Sigmoid colon (tissue), 7 donors: ENCODE data around the gene PDLIM5. TPM values are rescaled to one million over a fixed set of nuclear protein-coding genes. Genes with fewer than 3 reads are reported as not detected.

Source experiments
- DNase-seq: peaks from one replicate; pipeline ENCODE4 v3.0.0-alpha.2; 2019
- H3K27ac ChIP-seq, 4 donors: fragments of 200-600 bp; sonication (generic); one replicate each; pipeline ENCODE4 v1.5.1; 2016 to 2019; ENCODE audit warnings: mild to moderate bottlenecking in 1 of 4
- H3K27me3 ChIP-seq, 3 donors: fragments of 200-600 bp; sonication (generic); one replicate each; pipeline ENCODE4 v1.5.1; 2019; ENCODE audit warnings: mild to moderate bottlenecking in 1 of 3
- H3K36me3 ChIP-seq, 4 donors: fragments of 200-600 bp; sonication (generic); one replicate each; pipeline ENCODE4 v1.5.1; 2016 to 2019
- H3K4me1 ChIP-seq, 4 donors: fragments of 200-600 bp; sonication (generic); one replicate each; pipeline ENCODE4 v1.5.1; 2017 to 2019
- H3K4me3 ChIP-seq, 4 donors: fragments of 200-600 bp; sonication (generic); one replicate each; pipeline ENCODE4 v1.5.1; 2017 to 2019; ENCODE audit warnings: mild to moderate bottlenecking in 2 of 4, moderate library complexity in 1 of 4
- H3K9me3 ChIP-seq, 4 donors: fragments of 200-600 bp in 3 of 4; sonication (generic) in 3 of 4; one replicate each; pipeline versions ENCODE4 v1.5.1 to v1.6.1; 2013 to 2019
- EP300 ChIP-seq, 4 donors: sonication (generic); formaldehyde crosslinking; IDR thresholded peaks; one replicate each; pipeline ENCODE4 v1.6.1; 2017; ENCODE audit warnings: antibody characterized with exemption in 4 of 4
- POLR2A ChIP-seq, 2 donors: fragments of 450-650 bp; IDR thresholded peaks; one replicate each; pipeline ENCODE4 v1.6.1; 2016; ENCODE audit warnings: antibody characterized with exemption in 2 of 2, mild to moderate bottlenecking in 2 of 2, moderate library complexity in 2 of 2
- POLR2AphosphoS5 ChIP-seq, 4 donors: sonication (generic); formaldehyde crosslinking; IDR thresholded peaks; one replicate each; pipeline ENCODE4 v1.6.1; 2017; ENCODE audit warnings: antibody characterized with exemption in 4 of 4
- WGBS, 2 donors: extraction: QIAGEN DNeasy Blood & Tissue Kit; methylation state at CpG; one replicate each; pipeline ENCODE4 v1.1.7; 2013; 5-methylcytosine and 5-hydroxymethylcytosine counted together
- intact Hi-C: fragments of 100-400 bp; cut with DNase I; formaldehyde crosslinking; loops from one replicate; pipeline ENCODE4 v1.15.1; 2023
- polyA plus RNA-seq, 3 donors: library from polyadenylated mRNA; stranded (reverse); fragments of 200-250 nt; gene quantifications; one replicate each; pipeline ENCODE4 v1.2.3, GENCODE V29; 2013
- total RNA-seq, 4 donors: library from RNA; depleted of rRNA; stranded (reverse); fragments of >200 nt; gene quantifications; one replicate each; pipeline ENCODE4 v1.1.0, GENCODE V29; 2016
- TF ChIP-seq, protein P1 (sequence below), 4 experiments: fragments of 450-650 bp in 3 of 4; fragments of 200-600 bp in 1 of 4; IDR thresholded peaks; one replicate each; pipeline ENCODE4 v1.5.1; 2016 to 2019; ENCODE audit warnings: antibody characterized with exemption in 4 of 4, mild to moderate bottlenecking in 3 of 4, moderate library complexity in 2 of 4
- donor health status: healthy with polysubstance abuse.
- donor health status: Bipolar disorder and iron deficiency.
- donor health status: healthy.

The PDLIM5 gene
- total and polyA plus RNA-seq, 7 donors, result 31.2 to 221 (median 167) TPM

DNA sequence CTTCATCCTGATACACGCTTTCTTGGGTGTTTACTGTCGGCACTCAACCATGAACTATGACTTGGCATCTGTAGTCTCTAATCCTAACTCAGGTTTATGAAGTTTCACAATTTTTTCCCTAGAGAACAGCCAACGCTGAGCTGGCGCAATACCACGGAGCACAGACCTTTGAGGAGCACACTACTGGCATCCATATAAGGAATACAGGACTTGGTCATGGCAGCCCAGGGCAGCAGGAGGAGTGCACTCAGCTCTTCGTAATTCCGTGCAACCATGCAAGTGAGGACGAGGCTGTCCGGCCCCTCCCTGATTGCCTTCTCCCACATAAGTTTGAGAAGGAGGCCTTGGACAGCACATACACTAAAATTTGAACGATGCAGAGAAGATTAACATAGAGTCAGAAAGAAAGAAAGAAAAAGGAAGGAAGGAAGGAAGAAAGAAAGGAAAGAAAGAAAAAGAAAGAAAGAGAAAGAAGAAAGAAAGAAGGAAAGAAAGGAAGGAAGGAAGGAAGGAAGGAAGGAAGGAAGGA is 41.0 kb upstream of the PDLIM5 start:
- peak overlapping the region; percentile 56 to 81 (median 70) for H3K27ac ChIP-seq

DNA sequence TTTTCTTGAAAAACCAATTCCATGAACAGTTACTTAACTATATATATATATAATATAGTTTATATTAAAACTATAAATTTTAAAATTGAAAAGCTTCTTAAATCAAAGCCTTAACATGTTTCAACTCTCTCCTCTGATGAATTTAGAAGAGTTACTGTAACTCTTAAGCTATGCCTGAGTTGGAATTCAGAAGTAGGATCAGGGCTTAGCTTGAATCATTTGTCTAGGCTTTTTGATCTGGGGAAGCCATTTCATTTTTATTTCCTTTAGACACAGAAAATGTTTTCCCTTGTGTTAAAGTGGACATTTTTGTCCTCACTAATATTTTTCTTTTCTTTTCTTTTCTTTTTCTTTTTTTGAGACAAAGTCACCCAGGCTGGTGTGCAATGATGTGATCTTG is 40.4 kb upstream of the PDLIM5 start:
- Histone ChIP-seq H3K36me3 (no peaks in the 10 kb centered on the region), H3K27me3 (no peaks in the 10 kb centered on the region), H3K27ac (peak overlapping the region; percentile 56 to 81 (median 70)), H3K4me1 (peaks cover 0 to 58% (median 38%) of the 10 kb centered on the region in 4 donors), H3K9me3 (no peaks in the 10 kb centered on the region), H3K4me3 (no peak overlapping the region)
- no peak for DNase-seq
- no peak for TF ChIP-seq EP300 (IDR thresholded peaks at IDR 0.05)
- TF ChIP-seq, protein P1, sequence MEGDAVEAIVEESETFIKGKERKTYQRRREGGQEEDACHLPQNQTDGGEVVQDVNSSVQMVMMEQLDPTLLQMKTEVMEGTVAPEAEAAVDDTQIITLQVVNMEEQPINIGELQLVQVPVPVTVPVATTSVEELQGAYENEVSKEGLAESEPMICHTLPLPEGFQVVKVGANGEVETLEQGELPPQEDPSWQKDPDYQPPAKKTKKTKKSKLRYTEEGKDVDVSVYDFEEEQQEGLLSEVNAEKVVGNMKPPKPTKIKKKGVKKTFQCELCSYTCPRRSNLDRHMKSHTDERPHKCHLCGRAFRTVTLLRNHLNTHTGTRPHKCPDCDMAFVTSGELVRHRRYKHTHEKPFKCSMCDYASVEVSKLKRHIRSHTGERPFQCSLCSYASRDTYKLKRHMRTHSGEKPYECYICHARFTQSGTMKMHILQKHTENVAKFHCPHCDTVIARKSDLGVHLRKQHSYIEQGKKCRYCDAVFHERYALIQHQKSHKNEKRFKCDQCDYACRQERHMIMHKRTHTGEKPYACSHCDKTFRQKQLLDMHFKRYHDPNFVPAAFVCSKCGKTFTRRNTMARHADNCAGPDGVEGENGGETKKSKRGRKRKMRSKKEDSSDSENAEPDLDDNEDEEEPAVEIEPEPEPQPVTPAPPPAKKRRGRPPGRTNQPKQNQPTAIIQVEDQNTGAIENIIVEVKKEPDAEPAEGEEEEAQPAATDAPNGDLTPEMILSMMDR (IDR thresholded peaks at IDR 0.05), result no peak
- intact Hi-C loops, result loop anchor here (10.0 kb wide), 1 partner anchor 94 kb away; no protein-coding TSS in a partner anchor

More for the DNA sequence above, 41.0 kb upstream of the PDLIM5 start:
- Histone ChIP-seq H3K9me3 (no peaks in the 10 kb centered on the region), H3K4me1 (peaks cover 0 to 58% (median 38%) of the 10 kb centered on the region in 4 donors), H3K36me3 (no peaks in the 10 kb centered on the region), H3K4me3 (no peak overlapping the region), H3K27me3 (no peaks in the 10 kb centered on the region)
- whole genome bisulfite sequencing, 2 donors, result 90 to 94% methylated on average over 10 of the region's 10 CpGs
- TF ChIP-seq EP300 (IDR thresholded peaks at IDR 0.05), result peak in 1 of 4 donors; percentile 43
- TF ChIP-seq, protein P1 (IDR thresholded peaks at IDR 0.05), result no peak
- TF ChIP-seq POLR2AphosphoS5 (IDR thresholded peaks at IDR 0.05), result peak; percentile 51 to 67 (median 60)
- DNase-seq, result peak; percentile 91
- intact Hi-C loops, result loop anchor here (10.0 kb wide), 1 partner anchor 94 kb away; no protein-coding TSS in a partner anchor

DNA sequence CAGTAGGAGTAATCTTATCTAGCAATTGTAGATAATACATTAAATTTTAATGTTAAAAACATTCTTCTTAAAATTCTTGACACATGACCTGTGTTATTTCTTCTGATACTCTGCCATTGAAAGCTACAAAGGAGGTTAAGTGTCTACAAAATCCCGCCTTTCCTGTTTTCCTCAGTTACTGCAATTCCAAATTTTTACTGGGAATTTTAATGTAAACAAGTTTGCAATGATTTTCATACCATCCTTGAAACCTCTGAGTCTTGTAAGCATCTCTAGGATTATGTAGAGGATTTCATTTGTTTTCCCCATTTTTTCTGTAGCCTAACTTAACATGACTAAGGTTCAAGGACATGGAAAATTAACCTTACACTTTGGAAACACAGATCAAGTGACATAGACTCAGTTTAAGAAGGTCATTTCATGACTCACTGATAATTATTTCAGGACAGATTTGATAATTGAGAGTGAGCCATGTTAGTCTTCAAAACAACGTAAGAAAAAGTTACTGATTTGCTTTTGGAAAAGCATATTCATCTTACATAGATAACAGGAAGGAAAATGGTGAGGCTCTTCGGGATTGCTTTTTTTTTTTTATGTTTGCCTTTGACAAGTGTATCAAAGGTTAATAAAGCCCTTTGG is 39.6 kb upstream of the PDLIM5 start:
- Histone ChIP-seq H3K27ac (peak overlapping the region; percentile 56 to 81 (median 70)), H3K9me3 (no peaks in the 10 kb centered on the region), H3K4me1 (peaks cover 0 to 55% (median 38%) of the 10 kb centered on the region in 4 donors), H3K36me3 (no peaks in the 10 kb centered on the region), H3K27me3 (no peaks in the 10 kb centered on the region), H3K4me3 (peak overlapping the region in 2 of 4 donors; percentile 9 to 17)
- no peak for TF ChIP-seq POLR2A (IDR thresholded peaks at IDR 0.05)
- WGBS, 2 donors, result 33 to 56% methylated on average over 3 of the region's 3 CpGs
- intact Hi-C loops, result loop anchor here (2.0 to 10.0 kb wide), 2 partner anchors 39 to 93 kb away; partner anchors contain the start of gene PDLIM5
- no peak for DNase-seq

DNA sequence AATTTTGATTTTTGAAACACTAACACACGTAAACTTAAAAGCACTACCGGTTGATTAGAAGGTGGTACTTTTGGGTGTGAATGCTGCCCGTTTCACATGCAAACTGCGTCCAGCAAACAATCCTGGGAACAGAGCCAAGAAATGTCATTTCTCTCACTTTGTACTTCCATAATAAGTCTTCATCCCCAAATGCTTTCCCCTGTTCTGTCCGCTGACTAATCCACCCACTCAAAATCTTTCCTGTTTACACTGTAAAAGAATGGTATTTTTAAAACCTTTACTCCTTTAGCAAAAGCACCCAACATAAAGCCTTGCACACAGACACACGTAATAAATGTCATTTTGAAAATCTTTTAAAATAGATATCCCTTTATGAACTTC is 39.1 kb upstream of the PDLIM5 start:
- no peaks in the 10 kb centered on the region for H3K36me3 ChIP-seq
- peaks cover 0 to 51% (median 36%) of the 10 kb centered on the region in 4 donors for H3K4me1 ChIP-seq
- no peak for TF ChIP-seq EP300 (IDR thresholded peaks at IDR 0.05)
- TF ChIP-seq, protein P1 (IDR thresholded peaks at IDR 0.05), result no peak
- TF ChIP-seq POLR2AphosphoS5 (IDR thresholded peaks at IDR 0.05), result no peak
- TF ChIP-seq POLR2A (IDR thresholded peaks at IDR 0.05), result no peak
- DNase-seq, result no peak
- H3K4me3 ChIP-seq, result peak overlapping the region in 2 of 4 donors; percentile 9 to 17
- peak overlapping the region; percentile 56 to 81 (median 70) for H3K27ac ChIP-seq
- 10 to 29% methylated on average over 6 of the region's 6 CpGs for WGBS, 2 donors
- intact Hi-C loops, result loop anchor here (2.0 to 10.0 kb wide), 2 partner anchors 38 to 92 kb away; partner anchors contain the start of gene PDLIM5
- H3K27me3 ChIP-seq, result no peaks in the 10 kb centered on the region
- H3K9me3 ChIP-seq, result no peaks in the 10 kb centered on the region

DNA sequence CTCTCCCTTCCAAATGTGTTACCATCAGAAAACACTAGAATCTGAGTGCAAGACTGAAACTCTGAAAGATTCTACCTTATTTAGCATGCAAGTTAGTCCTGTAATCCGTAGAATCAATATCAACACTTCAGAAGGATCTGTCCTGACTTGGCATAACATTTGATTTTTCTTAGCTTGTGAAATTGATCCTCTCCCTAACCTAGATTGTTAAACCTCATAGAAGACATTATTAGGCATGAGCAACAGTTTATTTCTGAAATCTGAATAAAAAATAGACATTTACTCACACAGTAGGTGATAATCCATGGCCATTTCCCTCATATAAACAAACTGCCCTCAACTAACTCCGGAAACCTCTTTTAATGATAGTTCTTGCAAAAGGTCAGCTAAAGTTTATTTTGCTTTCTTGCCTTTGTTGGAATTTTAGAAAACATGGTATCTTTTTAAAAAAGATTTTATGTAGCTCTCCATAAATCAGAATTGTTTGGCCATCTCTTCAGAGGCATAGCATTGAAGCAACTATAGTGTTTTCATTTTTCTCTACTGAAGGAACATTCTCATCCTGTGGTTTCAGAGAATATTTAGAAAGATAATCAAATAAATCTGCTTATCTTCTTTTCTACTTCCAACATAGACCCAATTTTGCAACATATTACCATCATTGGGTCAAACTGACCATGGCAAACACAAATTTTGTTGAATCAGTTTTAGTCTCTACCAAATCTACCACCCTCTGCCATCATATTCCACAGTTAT is 38.5 kb upstream of the PDLIM5 start:
- H3K27me3 ChIP-seq, result no peaks in the 10 kb centered on the region
- no peak for TF ChIP-seq EP300 (IDR thresholded peaks at IDR 0.05)
- TF ChIP-seq POLR2AphosphoS5 (IDR thresholded peaks at IDR 0.05), result no peak
- TF ChIP-seq, protein P1 (IDR thresholded peaks at IDR 0.05), result no peak
- no peak for TF ChIP-seq POLR2A (IDR thresholded peaks at IDR 0.05)
- intact Hi-C loops, result loop anchor here (2.0 to 10.0 kb wide), 2 partner anchors 38 to 92 kb away; partner anchors contain the start of gene PDLIM5
- peaks cover 0 to 45% (median 31%) of the 10 kb centered on the region in 4 donors for H3K4me1 ChIP-seq
- H3K36me3 ChIP-seq, result no peaks in the 10 kb centered on the region
- DNase-seq, result no peak
- WGBS, 2 donors, result 71 to 82% methylated on average over 2 of the region's 2 CpGs
- H3K9me3 ChIP-seq, result no peaks in the 10 kb centered on the region
- peak overlapping the region; percentile 56 to 81 (median 70) for H3K27ac ChIP-seq
- H3K4me3 ChIP-seq, result peak overlapping the region in 2 of 4 donors; percentile 9 to 17
